Right cardiac atrium (tissue), 5 donors: ENCODE data around the gene ENSA. TPM values are rescaled to one million over a fixed set of nuclear protein-coding genes. Genes with fewer than 3 reads are reported as not detected.
A peak's percentile ranks its signal among the peaks of the same experiment; 100 is the strongest.

ENCODE experiments used
- ATAC-seq, 2 donors: fragments of 200-7000 bp; cut with Tn5 transposase; one replicate each; pipeline versions ENCODE4 v1.8.0 to v1.9.1; 2020; ENCODE audit warnings: moderate library complexity in 2 of 2, mild to moderate bottlenecking in 1 of 2
- DNase-seq, 3 donors: peaks; one replicate each; pipeline ENCODE4 v3.0.0-alpha.2; 2020
- H3K27ac ChIP-seq: one replicate; pipeline ENCODE4 v1.5.1; 2013; ENCODE audit warnings: mild to moderate bottlenecking, low read length, control low read depth, moderate library complexity
- H3K27me3 ChIP-seq: one replicate; pipeline ENCODE4 v1.6.1; 2013; ENCODE audit not compliant: control insufficient read depth, insufficient read depth
- H3K4me1 ChIP-seq: one replicate; pipeline ENCODE4 v1.6.1; 2013; ENCODE audit warnings: low read length; ENCODE audit not compliant: control insufficient read depth, insufficient read depth
- H3K4me3 ChIP-seq: one replicate; pipeline ENCODE4 v1.5.1; 2013; ENCODE audit warnings: low read length, control low read depth
- H3K9me3 ChIP-seq: one replicate; pipeline ENCODE4 v1.6.1; 2013; ENCODE audit warnings: low read length; ENCODE audit not compliant: control insufficient read depth
- WGBS: extraction: QIAGEN DNeasy Blood & Tissue Kit; methylation state at CpG from one replicate; pipeline ENCODE4 v1.1.7; 2013; 5-methylcytosine and 5-hydroxymethylcytosine counted together
- intact Hi-C, 4 donors: fragments of 100-400 bp; cut with DNase I; formaldehyde crosslinking; loops; one replicate each; pipeline versions ENCODE4 v1.11.0 to v1.14.0; 2022 to 2023
- polyA plus RNA-seq: library from polyadenylated mRNA; stranded (reverse); fragments of 200-250 nt; gene quantifications from one replicate; pipeline ENCODE4 v1.2.3, GENCODE V29; 2013
- total RNA-seq, 4 donors: library from RNA; stranded (reverse); fragmentation: NEBNext Ultra II Directional; extraction: Animal tissue kit (Norgen Biotek cat#: 25700); gene quantifications; one replicate each; pipeline ENCODE4 v1.2.1, GENCODE V29; 2021
- donor health status: healthy with polysubstance abuse.
- donor health status: DM: no; HTN: yes; CAD: no.
- donor health status: DM: no; HTN: no; CAD: no.
- donor health status: DM: no; HTN: yes; CAD: no; lungs with severe emphysema.
- donor health status: DM: yes; HTN: yes; CAD: no.

Gene ENSA
- total and polyA plus RNA-seq, 5 donors = 81.6 to 122 (median 115) TPM

GRCh38 chr1:150622303-150622975 lies 7.0 kb downstream of the ENSA start:
- WGBS = 15% methylated on average over 8 of the region's 8 CpGs
- peak; percentile 80 to 87 for ATAC-seq

GRCh38 chr1:150621497-150622302 lies 7.7 kb downstream of the ENSA start:
- no peak for ATAC-seq

More at GRCh38 chr1:150622303-150622975, 7.0 kb downstream of the ENSA start:
- no peaks in the 10 kb centered on the region for H3K27me3 ChIP-seq
- H3K9me3 ChIP-seq = no peaks in the 10 kb centered on the region
- peak overlapping the region; percentile 42 for H3K27ac ChIP-seq
- peaks cover 5% of the 10 kb centered on the region for H3K4me1 ChIP-seq
- H3K4me3 ChIP-seq = no peak overlapping the region
- intact Hi-C loops = loop anchor here in 3 of 4 donors (5.0 to 10.0 kb wide), 2 partner anchors 45 to 58 kb away; partner anchors contain the start of gene MCL1 (in 2 of the 3)
- peak; percentile 85 to 92 (median 89) for DNase-seq

GRCh38 chr1:150620919-150621318 lies 8.5 kb downstream of the ENSA start:
- intact Hi-C loops = loop anchor here in 3 of 4 donors (2.0 to 10.0 kb wide), 3 partner anchors 44 to 60 kb away; partner anchors contain the start of gene MCL1 (in 2 of the 3)

More at GRCh38 chr1:150621497-150622302, 7.7 kb downstream of the ENSA start:
- Histone ChIP-seq H3K9me3 (no peaks in the 10 kb centered on the region), H3K4me1 (peaks cover 5% of the 10 kb centered on the region), H3K27me3 (no peaks in the 10 kb centered on the region), H3K4me3 (no peak overlapping the region), H3K27ac (peak overlapping the region; percentile 58)
- WGBS = 60% methylated on average over 8 of the region's 8 CpGs
- peak in 2 of 3 donors; percentile 37 to 73 for DNase-seq
- intact Hi-C loops = loop anchor here in 3 of 4 donors (2.0 to 10.0 kb wide), 3 partner anchors 44 to 61 kb away; partner anchors contain the start of gene MCL1 (in 2 of the 3)

GRCh38 chr1:150619576-150620509 lies 9.6 kb downstream of the ENSA start:
- Histone ChIP-seq H3K9me3 (no peaks in the 10 kb centered on the region), H3K27ac (peak overlapping the region; percentile 85), H3K4me1 (peaks cover 5% of the 10 kb centered on the region), H3K4me3 (no peak overlapping the region), H3K27me3 (no peaks in the 10 kb centered on the region)
- DNase-seq = no peak
- ATAC-seq = peak; percentile 75 to 81
- WGBS = 15% methylated on average over 4 of the region's 4 CpGs
- intact Hi-C loops = loop anchor here in 3 of 4 donors (2.0 to 10.0 kb wide), 3 partner anchors 43 to 59 kb away; partner anchors contain the start of gene MCL1 (in 2 of the 3)

More at GRCh38 chr1:150620919-150621318, 8.5 kb downstream of the ENSA start:
- peak overlapping the region; percentile 88 for H3K27ac ChIP-seq
- no peaks in the 10 kb centered on the region for H3K9me3 ChIP-seq
- DNase-seq (no peak), ATAC-seq (no peak)
- 97% methylated on average over 2 of the region's 2 CpGs for WGBS
- peaks cover 5% of the 10 kb centered on the region for H3K4me1 ChIP-seq
- H3K4me3 ChIP-seq = no peak overlapping the region
- H3K27me3 ChIP-seq = no peaks in the 10 kb centered on the region

GRCh38 chr1:150615346-150616201 lies 13.8 kb downstream of the ENSA start:
- Histone ChIP-seq H3K4me1 (peaks cover 13% of the 10 kb centered on the region), H3K27me3 (no peaks in the 10 kb centered on the region), H3K4me3 (no peak overlapping the region), H3K27ac (no peak overlapping the region), H3K9me3 (no peaks in the 10 kb centered on the region)
- intact Hi-C loops = no loop called here
- 94% methylated on average over 12 of the region's 12 CpGs for WGBS
- ATAC-seq (no peak), DNase-seq (no peak)

GRCh38 chr1:150613061-150613920 lies 16.1 kb downstream of the ENSA start:
- Histone ChIP-seq H3K4me3 (peak overlapping the region; percentile 29), H3K27ac (peak overlapping the region; percentile 89), H3K9me3 (no peaks in the 10 kb centered on the region), H3K4me1 (peaks cover 10% of the 10 kb centered on the region), H3K27me3 (no peaks in the 10 kb centered on the region)
- WGBS = 45% methylated on average over 12 of the region's 12 CpGs
- intact Hi-C loops = loop anchor here in 2 of 4 donors (2.0 to 5.0 kb wide), 2 partner anchors 41 to 48 kb away; no protein-coding TSS in a partner anchor
- ATAC-seq = peak; percentile 70 to 77
- no peak for DNase-seq

- H3K27ac ChIP-seq = peak overlapping the region; percentile 73
- intact Hi-C loops = loop anchor here in 2 of 4 donors (2.0 to 5.0 kb wide), 2 partner anchors 40 to 47 kb away; no protein-coding TSS in a partner anchor
- H3K4me1 ChIP-seq = peaks cover 10% of the 10 kb centered on the region
- DNase-seq (no peak), ATAC-seq (no peak)
- H3K9me3 ChIP-seq = no peaks in the 10 kb centered on the region
- 94% methylated on average over 3 of the region's 3 CpGs for WGBS
- H3K27me3 ChIP-seq = no peaks in the 10 kb centered on the region
- no peak overlapping the region for H3K4me3 ChIP-seq
Measured at GRCh38 chr1:150612014-150612345, 17.4 kb downstream of the ENSA start.

- ATAC-seq (no peak), DNase-seq (no peak)
- Histone ChIP-seq H3K9me3 (no peaks in the 10 kb centered on the region), H3K4me1 (peaks cover 10% of the 10 kb centered on the region), H3K4me3 (no peak overlapping the region), H3K27ac (peak overlapping the region; percentile 73), H3K27me3 (no peaks in the 10 kb centered on the region)
- WGBS = 97% methylated on average over 4 of the region's 4 CpGs
- intact Hi-C loops = loop anchor here in 1 of 4 donors (5.0 kb wide), 1 partner anchor 38 kb away; no protein-coding TSS in a partner anchor
Measured at GRCh38 chr1:150610576-150610975, 18.8 kb downstream of the ENSA start.

- ATAC-seq = no peak
- intact Hi-C loops = loop anchor here in 1 of 4 donors (5.0 kb wide), 1 partner anchor 37 kb away; no protein-coding TSS in a partner anchor
- 23% methylated on average over 2 of the region's 2 CpGs for WGBS
- H3K4me3 ChIP-seq = no peak overlapping the region
- DNase-seq = no peak
- H3K27me3 ChIP-seq = no peaks in the 10 kb centered on the region
- H3K4me1 ChIP-seq = peaks cover 10% of the 10 kb centered on the region
- H3K9me3 ChIP-seq = no peaks in the 10 kb centered on the region
- H3K27ac ChIP-seq = peak overlapping the region; percentile 64
Measured at GRCh38 chr1:150609732-150610131, 19.7 kb downstream of the ENSA start.
